Stimulated activated naive B cell treated with anti-CD40 and anti-IgM and Interleukin-4, amounts not matched to agents 10 μg/mL and 1 μg/mL and 100 μg/mL, for 72 hours (primary cell): ENCODE data around the gene KYNU.
"Not testable (repeated sequence)": the region's sequence is repeated elsewhere in the genome, so short reads cannot be mapped to it uniquely, and the experiment has no call there.

ENCODE experiments used
- ATAC-seq, 2 donors: fragments of 150-1000 bp; cut with Tn5 transposase; replicated peaks; 2 replicates each; pipeline ENCODE4 v1.10.0; 2021; ENCODE audit warnings: moderate library complexity in 1 of 2
- DNase-seq: peaks from one replicate; pipeline ENCODE4 v3.0.0; 2021
- H3K27ac Mint-ChIP-seq: one replicate; pipeline ENCODE4 v1.8.0; 2022; ENCODE audit warnings: mild to moderate bottlenecking, mixed read lengths
- H3K27me3 Mint-ChIP-seq, 2 donors: one replicate each; pipeline ENCODE4 v1.8.0; 2022; ENCODE audit warnings: mixed read lengths in 2 of 2
- H3K36me3 Mint-ChIP-seq, 2 donors: one replicate each; pipeline ENCODE4 v1.8.0; 2022; ENCODE audit warnings: mixed read lengths in 2 of 2, mild to moderate bottlenecking in 1 of 2
- H3K4me1 Mint-ChIP-seq, 2 donors: one replicate each; pipeline ENCODE4 v1.8.0; 2022; ENCODE audit warnings: mixed read lengths in 2 of 2, mild to moderate bottlenecking in 1 of 2
- H3K4me3 Mint-ChIP-seq, 2 donors: one replicate each; pipeline ENCODE4 v1.8.0; 2022; ENCODE audit warnings: mild to moderate bottlenecking in 2 of 2, mixed read lengths in 2 of 2, moderate library complexity in 1 of 2
- H3K9me3 Mint-ChIP-seq, 2 donors: one replicate each; pipeline ENCODE4 v1.8.0; 2022; ENCODE audit warnings: mixed read lengths in 2 of 2, mild to moderate bottlenecking in 1 of 2

Gene KYNU

GRCh38 chr2:142864605-142865004 lies 12.9 kb upstream of the KYNU start:
- peaks cover 20 to 38% of the 10 kb centered on the region in 2 donors for H3K4me1 Mint-ChIP-seq

GRCh38 chr2:142865924-142866323 lies 11.5 kb upstream of the KYNU start:
- ATAC-seq: peak; percentile 96 to 98
- H3K27me3 Mint-ChIP-seq: no peaks in the 10 kb centered on the region
- DNase-seq: no peak
- H3K4me1 Mint-ChIP-seq: peaks cover 22 to 38% of the 10 kb centered on the region in 2 donors
- peaks cover 2 to 5% of the 10 kb centered on the region in 2 donors for H3K9me3 Mint-ChIP-seq
- peak overlapping the region; percentile 78 to 84 for H3K4me3 Mint-ChIP-seq
- H3K27ac Mint-ChIP-seq: peak overlapping the region; percentile 93
- H3K36me3 Mint-ChIP-seq: peaks cover 3 to 4% of the 10 kb centered on the region in 2 donors

More at GRCh38 chr2:142864605-142865004, 12.9 kb upstream of the KYNU start:
- H3K27me3 Mint-ChIP-seq, DNase-seq, H3K27ac Mint-ChIP-seq, H3K9me3 Mint-ChIP-seq, H3K4me3 Mint-ChIP-seq, ATAC-seq, H3K36me3 Mint-ChIP-seq: not testable (repeated sequence)

- Mint-ChIP-seq H3K4me3 (peak overlapping the region in 1 of 2 donors; percentile 46), H3K27ac (peak overlapping the region; percentile 93), H3K4me1 (peaks cover 23 to 38% of the 10 kb centered on the region in 2 donors), H3K27me3 (no peaks in the 10 kb centered on the region), H3K36me3 (peaks cover 3 to 4% of the 10 kb centered on the region in 2 donors), H3K9me3 (peaks cover 2 to 5% of the 10 kb centered on the region in 2 donors)
- ATAC-seq: peak; percentile 44 to 48
- no peak for DNase-seq
Measured at GRCh38 chr2:142866426-142866825, 11.0 kb upstream of the KYNU start.

GRCh38 chr2:142867136-142867535 lies 10.3 kb upstream of the KYNU start:
- no peak for ATAC-seq
- Mint-ChIP-seq H3K27me3 (no peaks in the 10 kb centered on the region), H3K36me3 (peaks cover 3 to 4% of the 10 kb centered on the region in 2 donors), H3K4me3 (no peak overlapping the region), H3K9me3 (peaks cover 2 to 5% of the 10 kb centered on the region in 2 donors), H3K27ac (peak overlapping the region; percentile 93), H3K4me1 (peaks cover 24 to 38% of the 10 kb centered on the region in 2 donors)
- DNase-seq: no peak

GRCh38 chr2:142868229-142868762 lies 9.2 kb upstream of the KYNU start:
- ATAC-seq: peak; percentile 21 to 33
- H3K36me3 Mint-ChIP-seq: peaks cover 3 to 4% of the 10 kb centered on the region in 2 donors
- peak overlapping the region; percentile 91 for H3K27ac Mint-ChIP-seq
- H3K4me3 Mint-ChIP-seq: peak overlapping the region; percentile 30 to 55
- peaks cover 2 to 5% of the 10 kb centered on the region in 2 donors for H3K9me3 Mint-ChIP-seq
- peaks cover 27 to 47% of the 10 kb centered on the region in 2 donors for H3K4me1 Mint-ChIP-seq
- no peak for DNase-seq
- H3K27me3 Mint-ChIP-seq: no peaks in the 10 kb centered on the region

- DNase-seq, H3K4me3 Mint-ChIP-seq, H3K9me3 Mint-ChIP-seq, H3K27ac Mint-ChIP-seq, H3K36me3 Mint-ChIP-seq, ATAC-seq, H3K27me3 Mint-ChIP-seq: not testable (repeated sequence)
- peaks cover 30 to 48% of the 10 kb centered on the region in 2 donors for H3K4me1 Mint-ChIP-seq
Measured at GRCh38 chr2:142869065-142869460, 8.4 kb upstream of the KYNU start.

- peaks cover 3 to 4% of the 10 kb centered on the region in 2 donors for H3K36me3 Mint-ChIP-seq
- no peak for ATAC-seq
- no peak for DNase-seq
- no peak overlapping the region for H3K27ac Mint-ChIP-seq
- no peaks in the 10 kb centered on the region for H3K27me3 Mint-ChIP-seq
- H3K9me3 Mint-ChIP-seq: peaks cover 2 to 5% of the 10 kb centered on the region in 2 donors
- no peak overlapping the region for H3K4me3 Mint-ChIP-seq
- H3K4me1 Mint-ChIP-seq: peaks cover 33 to 52% of the 10 kb centered on the region in 2 donors
Measured at GRCh38 chr2:142869461-142870106, 7.9 kb upstream of the KYNU start.

- Mint-ChIP-seq H3K36me3 (peaks cover 3 to 9% of the 10 kb centered on the region in 2 donors), H3K9me3 (peaks cover 2 to 5% of the 10 kb centered on the region in 2 donors), H3K4me3 (no peak overlapping the region), H3K4me1 (peaks cover 35 to 54% of the 10 kb centered on the region in 2 donors), H3K27me3 (no peaks in the 10 kb centered on the region), H3K27ac (no peak overlapping the region)
- ATAC-seq (no peak), DNase-seq (no peak)
Measured at GRCh38 chr2:142870526-142870925, 6.9 kb upstream of the KYNU start.

GRCh38 chr2:142871396-142871795 lies 6.1 kb upstream of the KYNU start:
- Mint-ChIP-seq H3K27me3 (no peaks in the 10 kb centered on the region), H3K4me3 (no peak overlapping the region), H3K4me1 (peaks cover 34 to 54% of the 10 kb centered on the region in 2 donors), H3K27ac (no peak overlapping the region), H3K9me3 (peaks cover 2 to 5% of the 10 kb centered on the region in 2 donors), H3K36me3 (peaks cover 3 to 10% of the 10 kb centered on the region in 2 donors)
- ATAC-seq: no peak
- no peak for DNase-seq

GRCh38 chr2:142872882-142873724 lies 4.4 kb upstream of the KYNU start:
- no peaks in the 10 kb centered on the region for H3K27me3 Mint-ChIP-seq
- ATAC-seq: peak; percentile 7 to 26
- peaks cover 0 to 10% of the 10 kb centered on the region in 2 donors for H3K36me3 Mint-ChIP-seq
- H3K4me1 Mint-ChIP-seq: peaks cover 33 to 49% of the 10 kb centered on the region in 2 donors
- peak overlapping the region; percentile 92 for H3K27ac Mint-ChIP-seq
- H3K4me3 Mint-ChIP-seq: peak overlapping the region; percentile 40 to 65
- no peak for DNase-seq
- H3K9me3 Mint-ChIP-seq: peaks cover 0 to 5% of the 10 kb centered on the region in 2 donors

GRCh38 chr2:142873831-142874287 lies 3.6 kb upstream of the KYNU start:
- DNase-seq (no peak), ATAC-seq (peak; percentile 56 to 70)
- Mint-ChIP-seq H3K9me3 (peaks cover 0 to under 1% of the 10 kb centered on the region in 2 donors), H3K4me1 (peaks cover 30 to 42% of the 10 kb centered on the region in 2 donors), H3K27me3 (no peaks in the 10 kb centered on the region), H3K27ac (peak overlapping the region; percentile 92), H3K4me3 (peak overlapping the region; percentile 40 to 65), H3K36me3 (peaks cover 0 to 6% of the 10 kb centered on the region in 2 donors)

GRCh38 chr2:142874293-142874814 lies 3.1 kb upstream of the KYNU start:
- no peaks in the 10 kb centered on the region for H3K9me3 Mint-ChIP-seq
- no peaks in the 10 kb centered on the region for H3K27me3 Mint-ChIP-seq
- ATAC-seq (peak; percentile 38 to 70), DNase-seq (peak; percentile 56)
- peak overlapping the region; percentile 92 for H3K27ac Mint-ChIP-seq
- H3K4me3 Mint-ChIP-seq: peak overlapping the region; percentile 40 to 65
- peaks cover 34 to 46% of the 10 kb centered on the region in 2 donors for H3K4me1 Mint-ChIP-seq
- peaks cover 4 to 10% of the 10 kb centered on the region in 2 donors for H3K36me3 Mint-ChIP-seq

- peaks cover 37 to 52% of the 10 kb centered on the region in 2 donors for H3K4me1 Mint-ChIP-seq
- no peak overlapping the region for H3K4me3 Mint-ChIP-seq
- peaks cover 4 to 15% of the 10 kb centered on the region in 2 donors for H3K36me3 Mint-ChIP-seq
- no peaks in the 10 kb centered on the region for H3K27me3 Mint-ChIP-seq
- ATAC-seq (no peak), DNase-seq (no peak)
- no peaks in the 10 kb centered on the region for H3K9me3 Mint-ChIP-seq
- H3K27ac Mint-ChIP-seq: peak overlapping the region; percentile 79
Measured at GRCh38 chr2:142875010-142875409, 2.5 kb upstream of the KYNU start.

GRCh38 chr2:142875652-142876051 lies 1.8 kb upstream of the KYNU start:
- no peak for DNase-seq
- Mint-ChIP-seq H3K27me3 (no peaks in the 10 kb centered on the region), H3K36me3 (peaks cover 6 to 17% of the 10 kb centered on the region in 2 donors), H3K4me3 (no peak overlapping the region), H3K9me3 (no peaks in the 10 kb centered on the region), H3K4me1 (peaks cover 36 to 58% of the 10 kb centered on the region in 2 donors), H3K27ac (peak overlapping the region; percentile 79)
- ATAC-seq: no peak
